ENCODE data around the gene CLIP1.
"Not testable (repeated sequence)": the region's sequence is repeated elsewhere in the genome, so short reads cannot be mapped to it uniquely, and the experiment has no call there.

Gene CLIP1

GRCh38 chr12:122454250-122454721, 31.8 kb upstream of the CLIP1 start:
- H3K9me3 ChIP-seq (ENCODE audit: low read length) = no peaks in the 10 kb centered on the region
- H2AFZ ChIP-seq (ENCODE audit: low read depth, low read length) = no peak overlapping the region
- H3K27me3 ChIP-seq (ENCODE audit: insufficient read depth, low read length) = no peaks in the 10 kb centered on the region

GRCh38 chr12:122452701-122453285, 30.3 kb upstream of the CLIP1 start:
- no peaks in the 10 kb centered on the region for H3K27me3 ChIP-seq (ENCODE audit: insufficient read depth, low read length)
- peak overlapping the region; percentile 17 for H2AFZ ChIP-seq (ENCODE audit: low read depth, low read length)
- no peaks in the 10 kb centered on the region for H3K4me1 ChIP-seq (ENCODE audit: insufficient read depth, low read length)
- H3K4me3 ChIP-seq (ENCODE audit: low read length) = no peak overlapping the region
- H3K9me3 ChIP-seq (ENCODE audit: low read length) = no peaks in the 10 kb centered on the region
- H3K36me3 ChIP-seq (ENCODE audit: insufficient read depth, low read length) = no peaks in the 10 kb centered on the region

More at GRCh38 chr12:122454250-122454721, 31.8 kb upstream of the CLIP1 start:
- Histone ChIP-seq H3K36me3 (ENCODE audit: insufficient read depth, low read length) (no peaks in the 10 kb centered on the region), H3K4me1 (ENCODE audit: insufficient read depth, low read length) (no peaks in the 10 kb centered on the region), H3K4me3 (ENCODE audit: low read length) (no peak overlapping the region)

GRCh38 chr12:122449317-122449716, 26.8 kb upstream of the CLIP1 start:
- Histone ChIP-seq H3K4me3 (ENCODE audit: low read length) (no peak overlapping the region), H3K4me1 (ENCODE audit: insufficient read depth, low read length) (no peaks in the 10 kb centered on the region), H2AFZ (ENCODE audit: low read depth, low read length) (no peak overlapping the region), H3K36me3 (ENCODE audit: insufficient read depth, low read length) (no peaks in the 10 kb centered on the region), H3K27me3 (ENCODE audit: insufficient read depth, low read length) (no peaks in the 10 kb centered on the region), H3K9me3 (ENCODE audit: low read length) (no peaks in the 10 kb centered on the region)

DNA sequence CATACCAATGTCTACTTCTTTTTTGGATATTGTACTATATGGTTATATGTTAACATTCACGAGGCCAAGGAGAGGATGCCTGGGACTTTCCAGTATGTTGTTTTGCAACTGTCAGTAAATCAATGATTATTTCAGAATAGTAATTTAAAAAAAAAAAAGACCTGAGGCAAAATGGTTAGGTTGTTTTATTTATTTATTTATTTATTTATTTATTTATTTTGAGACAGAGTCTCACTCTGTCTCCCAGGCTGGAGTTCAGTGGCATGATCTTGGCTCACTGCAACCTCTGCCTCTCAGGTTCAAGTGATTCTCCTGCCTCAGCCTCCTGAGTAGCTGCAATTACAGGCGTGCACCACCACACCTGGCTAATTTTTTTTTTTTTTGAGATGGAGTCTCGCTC, 25.4 kb upstream of the CLIP1 start:
- not testable (repeated sequence) for H3K4me3 ChIP-seq (ENCODE audit: low read length); H2AFZ ChIP-seq (ENCODE audit: low read depth, low read length); H3K9me3 ChIP-seq (ENCODE audit: low read length); H3K36me3 ChIP-seq (ENCODE audit: insufficient read depth, low read length); H3K4me1 ChIP-seq (ENCODE audit: insufficient read depth, low read length); H3K27me3 ChIP-seq (ENCODE audit: insufficient read depth, low read length)

DNA sequence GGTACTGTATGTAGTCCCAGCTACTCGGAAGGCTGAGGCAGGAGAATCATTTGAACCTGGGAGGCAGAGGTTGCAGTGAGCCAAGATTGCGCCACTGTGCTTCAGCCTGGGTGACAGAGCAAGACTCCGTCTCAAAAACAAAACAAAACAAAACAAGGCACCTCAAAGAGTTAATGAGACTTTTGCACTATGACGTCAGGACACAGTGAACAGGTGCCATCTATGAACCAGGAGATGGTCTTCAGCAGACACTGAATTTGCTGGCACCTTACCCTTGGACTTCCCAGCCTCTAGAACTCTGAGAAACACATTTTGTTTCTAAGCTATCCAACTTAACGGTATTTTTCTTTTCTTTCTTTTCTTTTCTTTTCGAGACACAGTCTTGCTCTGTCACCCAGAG, 23.9 kb upstream of the CLIP1 start:
- H3K4me3 ChIP-seq (ENCODE audit: low read length); H2AFZ ChIP-seq (ENCODE audit: low read depth, low read length); H3K9me3 ChIP-seq (ENCODE audit: low read length); H3K4me1 ChIP-seq (ENCODE audit: insufficient read depth, low read length); H3K36me3 ChIP-seq (ENCODE audit: insufficient read depth, low read length); H3K27me3 ChIP-seq (ENCODE audit: insufficient read depth, low read length): not testable (repeated sequence)

- not testable (repeated sequence) for H3K9me3 ChIP-seq (ENCODE audit: low read length); H2AFZ ChIP-seq (ENCODE audit: low read depth, low read length); H3K4me3 ChIP-seq (ENCODE audit: low read length); H3K36me3 ChIP-seq (ENCODE audit: insufficient read depth, low read length); H3K4me1 ChIP-seq (ENCODE audit: insufficient read depth, low read length); H3K27me3 ChIP-seq (ENCODE audit: insufficient read depth, low read length)
Measured at GRCh38 chr12:122444071-122444470, 21.6 kb upstream of the CLIP1 start.

DNA sequence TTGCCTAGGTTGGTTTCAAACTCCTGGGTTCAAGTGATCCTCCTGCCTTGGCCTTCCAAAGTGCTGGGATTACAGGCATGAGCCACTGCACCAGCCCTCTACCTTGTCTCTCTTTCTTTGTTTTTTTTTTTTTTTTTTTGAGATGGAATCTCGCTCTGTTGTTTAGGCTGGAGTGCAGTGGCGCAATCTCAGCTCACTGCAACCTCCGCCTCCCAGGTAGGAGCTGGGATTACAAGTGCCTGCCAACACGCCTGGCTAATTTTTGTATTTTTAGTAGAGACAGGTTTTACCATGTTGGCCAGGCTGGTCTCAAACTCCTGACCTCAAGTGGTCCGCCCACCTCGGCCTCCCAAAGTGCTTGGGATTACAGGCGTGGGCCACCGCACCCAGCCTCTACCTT, 16.4 kb upstream of the CLIP1 start:
- not testable (repeated sequence) for H3K36me3 ChIP-seq (ENCODE audit: insufficient read depth, low read length); H3K9me3 ChIP-seq (ENCODE audit: low read length); H3K4me1 ChIP-seq (ENCODE audit: insufficient read depth, low read length); H3K4me3 ChIP-seq (ENCODE audit: low read length); H3K27me3 ChIP-seq (ENCODE audit: insufficient read depth, low read length); H2AFZ ChIP-seq (ENCODE audit: low read depth, low read length)

DNA sequence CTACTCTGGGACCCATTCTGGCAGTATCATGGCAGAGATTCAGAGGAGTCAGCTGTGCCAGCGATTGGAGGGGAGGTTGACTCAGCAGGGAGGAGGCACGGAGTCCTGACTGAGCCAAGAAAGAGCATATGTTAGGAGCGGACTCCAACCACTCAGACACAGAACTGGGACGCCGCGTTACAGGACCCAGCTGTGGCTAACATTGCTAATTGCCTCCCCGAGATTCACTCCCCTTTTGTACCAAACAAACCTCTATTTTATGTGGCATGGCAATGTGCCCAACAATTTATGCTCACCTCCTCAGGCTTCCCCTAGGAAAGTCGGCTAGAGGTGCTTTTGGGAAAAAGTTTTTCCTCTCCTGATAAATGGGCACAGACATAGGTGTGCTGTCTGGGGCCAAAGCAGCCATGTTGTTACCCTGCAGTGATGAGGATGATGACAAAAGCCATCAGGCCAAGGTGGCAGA, 15.2 kb upstream of the CLIP1 start:
- Histone ChIP-seq H3K4me1 (ENCODE audit: insufficient read depth, low read length) (no peaks in the 10 kb centered on the region), H3K9me3 (ENCODE audit: low read length) (no peaks in the 10 kb centered on the region), H2AFZ (ENCODE audit: low read depth, low read length) (no peak overlapping the region), H3K4me3 (ENCODE audit: low read length) (no peak overlapping the region), H3K27me3 (ENCODE audit: insufficient read depth, low read length) (no peaks in the 10 kb centered on the region), H3K36me3 (ENCODE audit: insufficient read depth, low read length) (no peaks in the 10 kb centered on the region)

DNA sequence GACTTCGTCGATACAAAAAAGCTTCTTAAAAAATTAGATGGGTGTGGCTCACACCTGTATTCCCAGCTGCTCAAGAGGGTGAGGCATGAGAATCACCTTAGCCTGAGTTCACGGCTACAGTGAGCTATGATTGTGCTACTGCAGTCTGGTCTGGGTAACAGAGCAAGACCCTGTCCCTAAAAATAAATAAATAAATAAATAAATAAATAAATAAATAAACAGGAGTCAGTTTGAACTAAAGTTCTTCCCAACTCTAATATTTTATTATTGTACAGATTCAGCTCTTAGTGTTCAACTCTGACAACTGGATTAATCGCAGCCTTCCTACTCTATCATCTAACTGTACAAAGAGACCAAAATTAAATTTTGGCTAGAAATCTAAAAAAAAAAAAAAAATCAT, 12.7 kb upstream of the CLIP1 start:
- H3K9me3 ChIP-seq (ENCODE audit: low read length) = no peaks in the 10 kb centered on the region
- H3K4me3 ChIP-seq (ENCODE audit: low read length) = no peak overlapping the region
- H3K27me3 ChIP-seq (ENCODE audit: insufficient read depth, low read length) = no peaks in the 10 kb centered on the region
- H3K36me3 ChIP-seq (ENCODE audit: insufficient read depth, low read length) = no peaks in the 10 kb centered on the region
- no peak overlapping the region for H2AFZ ChIP-seq (ENCODE audit: low read depth, low read length)
- H3K4me1 ChIP-seq (ENCODE audit: insufficient read depth, low read length) = no peaks in the 10 kb centered on the region

- not testable (repeated sequence) for H3K4me3 ChIP-seq (ENCODE audit: low read length); H2AFZ ChIP-seq (ENCODE audit: low read depth, low read length); H3K4me1 ChIP-seq (ENCODE audit: insufficient read depth, low read length); H3K36me3 ChIP-seq (ENCODE audit: insufficient read depth, low read length); H3K27me3 ChIP-seq (ENCODE audit: insufficient read depth, low read length); H3K9me3 ChIP-seq (ENCODE audit: low read length)
Measured at GRCh38 chr12:122429043-122429442, 6.6 kb upstream of the CLIP1 start.

DNA sequence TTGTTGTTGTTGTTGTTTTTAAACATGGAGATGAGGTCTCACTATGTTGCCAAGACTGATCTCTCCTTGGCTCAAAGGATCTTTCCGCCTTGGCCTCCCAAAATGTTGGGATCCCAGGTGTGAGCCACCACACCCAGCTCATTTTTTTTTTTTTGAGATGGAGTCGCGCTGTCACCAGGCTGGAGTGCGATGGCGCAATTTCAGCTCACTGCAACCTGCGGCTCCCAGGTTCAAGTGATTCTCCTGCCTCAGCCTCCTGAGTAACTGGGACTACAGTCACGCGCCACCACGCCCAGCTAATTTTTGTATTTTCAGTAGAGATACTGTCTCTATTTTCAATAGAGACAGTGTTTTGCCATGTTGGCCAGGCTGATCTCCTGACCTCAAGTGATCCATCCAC, 4.9 kb upstream of the CLIP1 start:
- no peak overlapping the region for H2AFZ ChIP-seq (ENCODE audit: low read depth, low read length)
- H3K9me3 ChIP-seq (ENCODE audit: low read length) = no peaks in the 10 kb centered on the region
- H3K36me3 ChIP-seq (ENCODE audit: insufficient read depth, low read length) = no peaks in the 10 kb centered on the region
- H3K4me3 ChIP-seq (ENCODE audit: low read length) = no peak overlapping the region
- H3K4me1 ChIP-seq (ENCODE audit: insufficient read depth, low read length) = peaks cover 10% of the 10 kb centered on the region
- H3K27me3 ChIP-seq (ENCODE audit: insufficient read depth, low read length) = no peaks in the 10 kb centered on the region

DNA sequence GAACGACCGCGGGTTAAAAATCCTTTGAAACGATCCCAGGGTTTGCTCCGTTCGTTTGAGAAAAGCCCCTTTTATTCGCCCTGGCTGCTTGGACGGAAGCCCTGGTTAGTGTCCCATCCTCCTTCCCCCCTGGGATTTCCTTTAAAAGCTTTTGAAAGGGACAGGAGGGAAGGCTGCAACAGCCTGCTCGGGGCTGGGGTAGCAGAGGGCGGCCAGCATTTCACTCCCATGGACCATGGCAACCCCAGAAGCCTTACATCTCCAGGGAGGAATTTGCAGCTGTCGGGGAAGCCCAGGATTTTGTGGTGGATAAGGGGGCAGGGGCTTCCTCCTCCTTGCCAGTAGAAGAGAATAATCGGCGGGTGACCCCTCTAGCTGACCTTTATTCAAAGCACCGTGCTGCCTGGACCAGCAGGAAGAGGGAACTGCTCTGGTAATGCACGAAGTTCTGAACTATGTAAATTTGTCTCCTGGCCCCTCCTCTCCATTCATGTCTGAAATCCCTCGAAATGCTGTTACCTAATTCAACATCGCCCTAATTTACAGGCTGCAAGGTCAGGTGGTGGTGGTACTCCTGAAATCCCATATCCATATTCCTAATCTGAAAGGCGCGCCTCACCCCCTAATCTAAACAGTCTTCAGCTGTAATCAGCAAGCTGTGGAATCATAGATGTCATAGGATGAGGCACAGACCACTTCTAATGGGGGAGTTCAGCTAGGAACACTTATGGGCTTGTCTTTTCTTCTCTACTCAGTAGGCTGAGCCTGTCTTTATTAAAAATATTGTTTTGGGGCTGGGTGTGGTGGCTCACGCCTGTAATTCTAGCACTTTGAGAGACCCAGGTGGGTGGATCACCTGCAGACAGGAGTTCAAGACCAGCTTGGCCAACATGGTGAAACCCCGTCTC, 1.0 kb upstream of the CLIP1 start:
- peaks cover 20% of the 10 kb centered on the region for H3K4me1 ChIP-seq (ENCODE audit: insufficient read depth, low read length)
- H3K9me3 ChIP-seq (ENCODE audit: low read length) = no peaks in the 10 kb centered on the region
- H2AFZ ChIP-seq (ENCODE audit: low read depth, low read length) = peak overlapping the region; percentile 43
- H3K36me3 ChIP-seq (ENCODE audit: insufficient read depth, low read length) = no peaks in the 10 kb centered on the region
- peak overlapping the region; percentile 98 for H3K4me3 ChIP-seq (ENCODE audit: low read length)
- no peaks in the 10 kb centered on the region for H3K27me3 ChIP-seq (ENCODE audit: insufficient read depth, low read length)

- Histone ChIP-seq H2AFZ (ENCODE audit: low read depth, low read length) (peak overlapping the region; percentile 43), H3K4me1 (ENCODE audit: insufficient read depth, low read length) (peaks cover 20% of the 10 kb centered on the region), H3K4me3 (ENCODE audit: low read length) (peak overlapping the region; percentile 98), H3K36me3 (ENCODE audit: insufficient read depth, low read length) (no peaks in the 10 kb centered on the region), H3K9me3 (ENCODE audit: low read length) (no peaks in the 10 kb centered on the region), H3K27me3 (ENCODE audit: insufficient read depth, low read length) (no peaks in the 10 kb centered on the region)
Measured at GRCh38 chr12:122422730-122423257, 325 bp upstream of the CLIP1 start.

Data from neuron (in vitro differentiated cells).